GM19468 (cell line): ENCODE measurements around the gene ZRANB1.

Experiments
- ATAC-seq: cut with Tn5 transposase; IDR thresholded peaks from one replicate; pipeline ENCODE4 v1.9.1; 2021; ENCODE audit warnings: mild to moderate bottlenecking, moderate library complexity, moderate number of reproducible peaks; ENCODE audit not compliant: unreplicated experiment; ENCODE audit errors: extremely low read depth

Gene ZRANB1

GRCh38 chr10:124918191-124918830 lies 23.6 kb upstream of the ZRANB1 start:
- no peak for ATAC-seq

- no peak for ATAC-seq
Measured at GRCh38 chr10:124918906-124919305, 23.0 kb upstream of the ZRANB1 start.

- ATAC-seq: no peak
Measured at GRCh38 chr10:124921261-124921660, 20.7 kb upstream of the ZRANB1 start.

- ATAC-seq: no peak
Measured at GRCh38 chr10:124923684-124924083, 18.2 kb upstream of the ZRANB1 start.

DNA sequence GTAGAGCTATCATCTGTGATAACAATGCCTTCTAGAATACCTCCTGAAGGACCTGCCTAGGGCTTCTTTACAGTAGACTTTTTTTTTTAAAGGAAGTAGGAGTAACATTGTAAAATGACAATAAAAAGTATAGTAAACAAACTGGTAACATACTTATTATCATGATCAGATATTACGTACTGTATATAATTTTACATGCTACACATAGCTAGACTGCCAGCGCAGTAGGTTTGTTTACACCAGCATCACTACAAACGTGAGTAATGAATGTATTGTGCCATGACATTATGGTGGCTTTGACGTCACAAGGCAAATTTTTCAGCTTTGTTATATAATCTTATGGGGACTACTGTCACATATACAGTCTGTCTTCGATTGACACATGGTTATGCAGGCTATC lies 15.4 kb upstream of the ZRANB1 start:
- ATAC-seq: no peak

- ATAC-seq: no peak
Measured at GRCh38 chr10:124928087-124928486, 13.8 kb upstream of the ZRANB1 start.

GRCh38 chr10:124928545-124928944 lies 13.4 kb upstream of the ZRANB1 start:
- ATAC-seq: no peak

- no peak for ATAC-seq
Measured at GRCh38 chr10:124935946-124936345, 6.0 kb upstream of the ZRANB1 start.

DNA sequence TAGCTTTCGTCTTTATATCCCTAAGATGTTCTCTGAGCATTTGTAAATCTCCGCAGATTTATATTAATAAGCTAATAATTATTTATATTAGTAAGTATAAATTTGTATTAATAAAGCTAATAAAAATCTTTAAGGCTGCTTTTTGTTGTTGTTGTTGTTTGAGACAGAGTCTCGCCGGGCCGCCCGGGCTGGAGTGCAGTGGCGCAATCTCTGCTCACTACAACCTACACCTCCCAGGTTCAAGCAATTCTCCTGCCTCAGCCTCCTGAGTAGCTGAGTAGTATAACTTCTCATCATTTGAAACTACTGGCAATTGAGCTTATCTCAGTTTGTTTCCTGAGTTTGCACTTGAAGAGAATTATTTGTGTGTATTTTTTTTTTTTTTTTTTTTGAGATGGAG lies 5.1 kb upstream of the ZRANB1 start:
- no peak for ATAC-seq

- ATAC-seq: no peak
Measured at GRCh38 chr10:124939290-124939689, 2.6 kb upstream of the ZRANB1 start.

- ATAC-seq: no peak
Measured at GRCh38 chr10:124942317-124943169, 620 bp downstream of the ZRANB1 start.

- no peak for ATAC-seq
Measured at GRCh38 chr10:124943301-124944092, 1.6 kb downstream of the ZRANB1 start.

DNA sequence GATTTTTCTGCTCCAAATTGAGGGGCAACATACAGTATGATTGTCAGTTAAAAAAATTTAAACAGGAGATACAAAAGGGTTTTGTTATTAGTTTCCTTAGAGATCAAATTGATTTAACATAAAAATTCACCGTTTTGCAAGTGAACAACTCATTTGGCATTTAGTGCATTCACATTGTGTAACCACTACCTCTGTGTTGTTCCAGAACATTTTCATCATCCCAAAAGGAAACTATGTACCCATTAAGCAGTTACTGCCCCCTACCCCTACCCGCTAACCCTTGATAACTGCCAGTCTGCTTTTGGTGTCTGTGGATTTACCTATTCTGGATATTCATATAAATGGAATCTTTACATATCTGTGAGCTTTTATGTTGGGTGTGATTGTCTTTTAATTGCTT lies 3.1 kb downstream of the ZRANB1 start:
- ATAC-seq: no peak

DNA sequence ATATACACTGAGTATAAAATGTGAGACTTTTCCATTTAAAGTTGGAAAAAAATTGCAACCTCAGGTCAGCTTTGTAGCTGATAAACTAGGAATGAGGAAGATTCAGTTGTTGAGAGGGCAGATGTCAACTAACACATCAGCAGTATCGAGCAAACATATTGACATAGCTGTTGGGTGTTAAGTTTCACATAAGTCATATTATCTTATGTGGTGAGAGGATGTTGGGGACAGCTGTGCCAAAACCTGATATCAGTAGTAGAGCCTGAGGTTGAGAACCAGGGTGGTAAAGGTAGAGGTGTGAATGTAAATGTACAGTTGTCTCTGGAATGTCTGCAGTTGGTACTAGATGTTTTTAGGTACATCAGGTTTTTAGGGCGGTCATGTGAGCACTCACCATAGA lies 5.0 kb downstream of the ZRANB1 start:
- ATAC-seq: no peak

GRCh38 chr10:124949543-124949942 lies 7.6 kb downstream of the ZRANB1 start:
- ATAC-seq: no peak

DNA sequence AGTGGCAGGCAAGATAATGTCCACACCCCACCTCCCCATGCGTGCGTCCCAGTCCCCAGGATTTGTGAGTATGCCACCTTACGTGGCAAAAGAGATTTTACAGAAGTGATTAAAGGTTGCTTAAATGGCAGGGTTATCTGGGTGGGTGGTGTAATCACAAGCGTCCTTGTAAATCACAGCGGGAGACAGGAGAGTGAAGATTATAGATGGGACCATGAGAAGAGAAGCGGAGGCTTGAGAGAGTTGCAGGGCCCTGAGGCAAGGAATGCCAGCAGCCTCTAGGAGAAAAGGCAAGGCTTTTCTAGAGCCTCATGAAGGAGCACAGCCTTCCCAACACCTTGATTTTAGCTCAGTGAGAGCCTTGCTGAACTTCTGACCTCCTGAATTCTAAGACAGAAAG lies 10.2 kb downstream of the ZRANB1 start:
- ATAC-seq: no peak

- ATAC-seq: no peak
Measured at GRCh38 chr10:124953421-124953820, 11.5 kb downstream of the ZRANB1 start.

DNA sequence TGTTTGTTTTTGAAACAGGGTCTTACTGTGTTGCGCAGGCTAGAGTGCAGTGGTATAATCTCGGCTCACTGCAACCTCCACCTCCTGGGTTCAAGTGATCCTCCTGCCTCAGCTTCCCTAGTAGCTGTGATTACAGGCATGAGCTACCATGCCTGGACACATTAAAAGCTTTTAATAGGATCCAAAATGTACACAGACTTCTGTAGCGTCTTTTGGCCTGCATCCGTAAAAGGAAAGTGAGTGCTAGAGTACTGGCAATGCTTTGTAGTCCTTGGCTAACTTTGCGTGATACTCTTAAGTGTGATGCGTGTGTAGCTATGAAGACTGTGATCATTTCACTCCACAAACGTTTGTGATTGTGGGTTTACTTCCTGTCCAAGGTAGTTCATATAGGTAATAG lies 13.3 kb downstream of the ZRANB1 start:
- no peak for ATAC-seq

DNA sequence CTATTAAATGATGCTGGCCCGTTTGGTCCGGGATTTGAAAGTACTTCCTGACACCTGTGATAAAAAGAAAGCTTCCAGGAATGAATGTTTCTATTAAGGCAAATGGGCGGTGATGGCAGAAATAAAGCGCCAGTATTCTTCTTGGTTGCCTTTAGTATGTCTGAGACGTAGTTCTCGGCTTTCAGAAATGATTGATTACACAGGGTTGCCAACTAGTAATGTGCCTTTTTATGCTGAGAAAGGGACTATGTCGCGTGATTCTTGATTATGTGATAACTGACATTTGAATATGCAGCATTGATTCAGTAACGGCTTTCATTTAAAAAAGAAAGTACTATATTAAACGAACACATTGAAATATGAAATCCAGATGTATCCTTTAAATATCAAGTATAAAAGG lies 13.9 kb downstream of the ZRANB1 start:
- ATAC-seq: no peak

GRCh38 chr10:124956764-124957163 lies 14.8 kb downstream of the ZRANB1 start:
- ATAC-seq: no peak

GRCh38 chr10:124957404-124957947 lies 15.6 kb downstream of the ZRANB1 start:
- ATAC-seq: no peak
